ENCODE results near the gene MERTK. TPM values are rescaled to one million over a fixed set of nuclear protein-coding genes. Genes with fewer than 3 reads are reported as not detected.
"Not testable (repeated sequence)": the region's sequence is repeated elsewhere in the genome, so short reads cannot be mapped to it uniquely, and the experiment has no call there.

The MERTK gene
- total RNA-seq, 1 donor from 2014 or later = 11.1 TPM

DNA sequence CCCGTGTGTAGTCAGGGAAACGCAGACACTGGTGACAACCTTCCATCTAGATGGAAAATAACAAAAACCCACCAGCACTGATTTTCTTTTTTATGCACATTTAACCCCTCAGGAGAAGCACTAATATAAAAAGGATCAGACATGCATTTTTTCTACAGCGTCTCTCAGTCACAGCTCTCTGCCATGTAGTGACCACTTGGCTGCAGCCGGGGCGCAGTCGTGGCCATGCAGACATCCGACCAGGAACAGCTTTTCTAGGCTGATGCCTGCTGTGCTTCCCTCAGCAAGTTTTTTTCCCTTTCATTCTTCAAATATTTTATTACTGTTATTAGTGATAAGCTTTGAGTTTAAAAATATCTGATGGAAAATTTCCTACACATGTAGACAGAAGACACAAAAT is 63.3 kb downstream of the MERTK start:
- no peak overlapping the region for H3K27ac ChIP-seq
- no peaks in the 10 kb centered on the region for H3K36me3 ChIP-seq
- no peaks in the 10 kb centered on the region for H3K27me3 ChIP-seq
- intact Hi-C loops (cut with DNase I) = no loop called here
- no peak for DNase-seq (ENCODE audit: low spot score in 2 of 2)
- no peak overlapping the region for H3K4me3 ChIP-seq
- TF ChIP-seq, protein P1, sequence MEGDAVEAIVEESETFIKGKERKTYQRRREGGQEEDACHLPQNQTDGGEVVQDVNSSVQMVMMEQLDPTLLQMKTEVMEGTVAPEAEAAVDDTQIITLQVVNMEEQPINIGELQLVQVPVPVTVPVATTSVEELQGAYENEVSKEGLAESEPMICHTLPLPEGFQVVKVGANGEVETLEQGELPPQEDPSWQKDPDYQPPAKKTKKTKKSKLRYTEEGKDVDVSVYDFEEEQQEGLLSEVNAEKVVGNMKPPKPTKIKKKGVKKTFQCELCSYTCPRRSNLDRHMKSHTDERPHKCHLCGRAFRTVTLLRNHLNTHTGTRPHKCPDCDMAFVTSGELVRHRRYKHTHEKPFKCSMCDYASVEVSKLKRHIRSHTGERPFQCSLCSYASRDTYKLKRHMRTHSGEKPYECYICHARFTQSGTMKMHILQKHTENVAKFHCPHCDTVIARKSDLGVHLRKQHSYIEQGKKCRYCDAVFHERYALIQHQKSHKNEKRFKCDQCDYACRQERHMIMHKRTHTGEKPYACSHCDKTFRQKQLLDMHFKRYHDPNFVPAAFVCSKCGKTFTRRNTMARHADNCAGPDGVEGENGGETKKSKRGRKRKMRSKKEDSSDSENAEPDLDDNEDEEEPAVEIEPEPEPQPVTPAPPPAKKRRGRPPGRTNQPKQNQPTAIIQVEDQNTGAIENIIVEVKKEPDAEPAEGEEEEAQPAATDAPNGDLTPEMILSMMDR (IDR thresholded peaks at IDR 0.05) = no peak
- no peaks in the 10 kb centered on the region for H3K9me3 ChIP-seq
- peaks cover 3 to 22% of the 10 kb centered on the region in 2 donors for H3K4me1 ChIP-seq

DNA sequence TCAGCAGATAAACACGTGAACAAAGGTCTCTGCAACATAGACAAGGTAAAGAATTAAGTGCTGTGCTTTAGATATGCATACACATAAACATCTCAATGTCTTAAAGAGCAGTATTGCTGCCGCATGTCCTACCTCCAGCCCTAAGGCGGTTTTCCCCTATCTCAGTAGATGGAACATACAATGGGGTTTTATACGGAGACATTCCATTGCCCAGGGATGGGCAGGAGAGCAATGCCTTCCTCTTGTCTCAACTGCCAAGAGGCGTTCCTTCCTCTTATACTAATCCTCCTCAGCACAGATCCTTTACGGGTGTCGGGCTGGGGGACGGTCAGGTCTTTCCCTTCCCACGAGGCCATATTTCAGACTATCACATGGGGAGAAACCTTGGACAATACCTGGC is 64.7 kb downstream of the MERTK start:
- H3K36me3 ChIP-seq; H3K27me3 ChIP-seq; H3K9me3 ChIP-seq; H3K4me3 ChIP-seq; H3K27ac ChIP-seq; intact Hi-C loops (cut with DNase I); DNase-seq (ENCODE audit: low spot score in 2 of 2): not testable (repeated sequence)
- H3K4me1 ChIP-seq = peaks cover 0 to 23% of the 10 kb centered on the region in 2 donors

GRCh38 chr2:111963508-111963907 is 65.1 kb downstream of the MERTK start:
- H3K4me3 ChIP-seq; DNase-seq (ENCODE audit: low spot score in 2 of 2); H3K27me3 ChIP-seq; H3K27ac ChIP-seq; intact Hi-C loops (cut with DNase I); H3K36me3 ChIP-seq; H3K9me3 ChIP-seq: not testable (repeated sequence)
- H3K4me1 ChIP-seq = peaks cover 0 to 21% of the 10 kb centered on the region in 2 donors

DNA sequence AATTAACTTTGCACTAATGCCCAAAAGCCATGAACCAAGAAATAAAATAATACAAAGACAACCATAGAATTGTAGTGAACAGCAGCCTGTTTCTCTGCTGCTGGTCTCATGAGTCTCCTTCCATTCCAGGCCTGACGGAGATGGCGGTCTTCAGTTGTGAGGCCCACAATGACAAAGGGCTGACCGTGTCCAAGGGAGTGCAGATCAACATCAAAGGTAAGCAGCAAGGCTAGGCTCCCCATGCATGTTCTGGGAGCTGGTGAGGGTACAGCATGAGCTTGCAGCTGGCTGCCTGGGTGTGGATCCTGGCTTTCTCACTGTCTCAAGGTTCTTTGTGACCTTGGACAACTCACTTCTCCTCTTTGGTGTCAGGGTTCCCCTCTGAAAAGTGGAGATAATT is 66.7 kb downstream of the MERTK start:
- peaks cover 2 to 14% of the 10 kb centered on the region in 2 donors for H3K36me3 ChIP-seq
- TF ChIP-seq, protein P1 (IDR thresholded peaks at IDR 0.05) = no peak
- DNase-seq (ENCODE audit: low spot score in 2 of 2) = no peak
- intact Hi-C loops (cut with DNase I) = no loop called here
- H3K4me1 ChIP-seq = peaks cover 0 to 21% of the 10 kb centered on the region in 2 donors
- H3K4me3 ChIP-seq = no peak overlapping the region
- no peaks in the 10 kb centered on the region for H3K9me3 ChIP-seq
- H3K27me3 ChIP-seq = no peaks in the 10 kb centered on the region
- peak overlapping the region; percentile 74 to 80 for H3K27ac ChIP-seq

- H3K27ac ChIP-seq = peak overlapping the region; percentile 74 to 80
- peaks cover 0 to 21% of the 10 kb centered on the region in 2 donors for H3K4me1 ChIP-seq
- H3K27me3 ChIP-seq = no peaks in the 10 kb centered on the region
- TF ChIP-seq, protein P1 (IDR thresholded peaks at IDR 0.05) = no peak
- H3K36me3 ChIP-seq = peaks cover 2 to 14% of the 10 kb centered on the region in 2 donors
- no peak for DNase-seq (ENCODE audit: low spot score in 2 of 2)
- no peaks in the 10 kb centered on the region for H3K9me3 ChIP-seq
- H3K4me3 ChIP-seq = no peak overlapping the region
- intact Hi-C loops (cut with DNase I) = no loop called here
Observed at GRCh38 chr2:111966241-111966640, 67.8 kb downstream of the MERTK start.

DNA sequence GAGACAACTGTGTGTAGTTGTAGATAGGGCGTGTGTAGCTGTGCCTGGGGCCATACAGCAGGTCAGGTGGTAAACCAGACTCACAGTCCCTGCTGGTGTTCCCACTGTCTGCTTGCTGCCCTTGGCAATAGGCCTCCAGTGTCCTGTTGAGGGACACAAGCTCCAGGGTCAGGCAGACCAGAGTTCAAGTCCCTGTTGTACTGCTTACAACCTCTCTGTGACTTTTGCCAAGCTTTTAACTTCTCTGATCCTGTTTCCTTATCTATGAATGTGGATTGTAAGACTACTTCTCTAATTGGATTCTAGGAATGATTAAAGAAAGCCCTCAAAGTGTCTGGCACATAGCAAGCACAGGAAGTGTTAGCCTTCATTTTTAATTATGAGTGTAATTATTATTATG is 68.6 kb downstream of the MERTK start:
- Histone ChIP-seq H3K4me3 (no peak overlapping the region), H3K4me1 (peaks cover 0 to 19% of the 10 kb centered on the region in 2 donors), H3K27me3 (no peaks in the 10 kb centered on the region), H3K36me3 (peaks cover 2 to 14% of the 10 kb centered on the region in 2 donors), H3K9me3 (no peaks in the 10 kb centered on the region), H3K27ac (peak overlapping the region; percentile 74 to 80)
- intact Hi-C loops (cut with DNase I) = no loop called here
- no peak for DNase-seq (ENCODE audit: low spot score in 2 of 2)
- TF ChIP-seq, protein P1 (IDR thresholded peaks at IDR 0.05) = no peak

DNA sequence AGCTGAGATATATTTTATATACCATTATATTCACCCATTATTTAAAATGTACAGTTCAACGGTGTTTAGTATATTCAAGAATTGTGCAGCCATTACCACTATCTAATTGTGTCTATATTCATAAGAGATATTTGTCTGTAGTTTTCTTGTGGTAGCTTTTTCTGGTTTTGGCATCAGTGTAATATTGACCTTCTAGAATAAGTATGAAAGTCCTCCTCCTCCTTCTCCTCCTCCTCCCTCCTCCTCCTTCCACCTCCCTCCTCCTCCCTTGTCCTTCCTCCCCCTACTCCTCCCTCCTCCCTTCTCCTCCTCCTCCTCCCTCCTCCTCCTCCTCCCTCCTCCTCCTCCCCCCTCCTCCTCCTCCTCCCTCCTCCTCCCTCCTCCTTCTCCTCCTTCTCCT is 72.0 kb downstream of the MERTK start:
- Histone ChIP-seq H3K4me3 (no peak overlapping the region), H3K4me1 (peaks cover 10 to 37% of the 10 kb centered on the region in 2 donors), H3K36me3 (peaks cover 2 to 15% of the 10 kb centered on the region in 2 donors), H3K9me3 (no peaks in the 10 kb centered on the region), H3K27me3 (no peaks in the 10 kb centered on the region), H3K27ac (peak overlapping the region; percentile 86 to 94)
- TF ChIP-seq, protein P1 (IDR thresholded peaks at IDR 0.05) = no peak
- intact Hi-C loops (cut with DNase I) = no loop called here
- DNase-seq (ENCODE audit: low spot score in 2 of 2) = no peak

All from ascending aorta (tissue), 2 donors.